Central memory CD8-positive, alpha-beta T cell (primary cell): ENCODE measurements around the gene FKBP1B.
"Not testable (repeated sequence)": the region's sequence is repeated elsewhere in the genome, so short reads cannot be mapped to it uniquely, and the experiment has no call there.

Experiments used
- ATAC-seq: fragments of 150-1000 bp; cut with Tn5 transposase; replicated peaks from 2 replicates; pipeline ENCODE4 v1.10.0; 2022; ENCODE audit warnings: mild to moderate bottlenecking, moderate FRiP score, moderate number of reproducible peaks; ENCODE audit not compliant: poor library complexity, severe bottlenecking; ENCODE audit errors: extremely low read depth
- DNase-seq, 2 donors: peaks; one replicate each; pipeline ENCODE4 v3.0.0; 2021; ENCODE audit warnings: low spot score in 2 of 2
- H3K27ac Mint-ChIP-seq: one replicate; pipeline ENCODE4 v1.8.0; 2022; ENCODE audit warnings: low read depth, mild to moderate bottlenecking, moderate library complexity, mixed read lengths
- H3K27me3 Mint-ChIP-seq: one replicate; pipeline ENCODE4 v1.8.0; 2022; ENCODE audit warnings: mixed read lengths
- H3K36me3 Mint-ChIP-seq: one replicate; pipeline ENCODE4 v1.8.0; 2022; ENCODE audit warnings: mild to moderate bottlenecking, moderate library complexity, mixed read lengths; ENCODE audit not compliant: insufficient read depth
- H3K4me1 Mint-ChIP-seq: one replicate; pipeline ENCODE4 v1.8.0; 2022; ENCODE audit warnings: mixed read lengths
- H3K4me3 Mint-ChIP-seq: one replicate; pipeline ENCODE4 v1.8.0; 2022; ENCODE audit warnings: mild to moderate bottlenecking, moderate library complexity, mixed read lengths
- H3K9me3 Mint-ChIP-seq: one replicate; pipeline ENCODE4 v1.8.0; 2022; ENCODE audit warnings: mixed read lengths

The FKBP1B gene

DNA sequence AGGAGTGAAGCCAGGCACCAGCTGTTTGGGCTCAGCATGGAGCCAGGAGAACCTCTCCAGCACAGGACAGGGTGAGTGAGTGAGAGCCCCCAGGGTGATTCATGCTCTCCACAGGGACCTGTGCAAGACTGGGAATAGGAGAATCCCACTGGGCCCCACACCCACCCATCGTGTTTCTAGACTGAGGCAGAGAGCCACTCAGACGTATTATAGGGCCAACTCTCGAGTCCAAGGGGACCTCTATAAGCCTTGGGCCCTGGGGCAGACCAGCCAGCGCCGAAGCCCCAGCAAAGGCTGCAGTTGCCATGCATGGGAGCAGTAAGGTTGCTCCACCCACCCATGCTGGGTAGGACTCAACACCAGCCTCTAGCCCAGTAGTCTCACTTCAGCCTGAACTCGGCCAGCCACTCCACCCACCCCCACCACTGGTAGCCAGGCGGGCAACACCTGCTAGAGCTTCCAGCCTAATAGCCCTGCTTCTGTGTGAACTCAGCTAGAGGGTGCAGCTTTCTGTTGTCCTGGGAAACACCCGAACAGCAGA lies 54.6 kb downstream of the FKBP1B start:
- Mint-ChIP-seq H3K36me3 (no peaks in the 10 kb centered on the region), H3K27ac (no peak overlapping the region), H3K9me3 (peaks cover 17% of the 10 kb centered on the region), H3K4me1 (no peaks in the 10 kb centered on the region), H3K4me3 (no peak overlapping the region), H3K27me3 (no peaks in the 10 kb centered on the region)
- no peak for ATAC-seq
- DNase-seq, result no peak

DNA sequence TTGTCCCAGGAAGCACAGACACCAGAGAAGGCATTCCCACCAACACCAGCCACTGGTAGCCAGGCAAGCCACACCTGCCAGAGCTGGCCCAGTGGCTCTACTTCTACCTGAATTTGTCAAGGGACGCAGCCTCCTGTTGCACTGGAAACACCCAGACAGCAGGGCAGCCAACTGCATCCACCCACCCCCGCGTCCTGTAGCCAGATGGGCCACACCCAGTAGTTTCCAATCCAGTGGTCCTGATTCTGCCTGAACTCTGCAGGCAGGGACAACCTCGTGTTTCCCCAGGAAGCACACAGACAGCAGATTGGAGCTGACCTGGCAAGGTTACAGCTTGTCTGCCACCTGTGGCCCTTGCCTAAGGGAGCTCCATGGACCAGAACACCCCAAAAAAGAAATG lies 55.4 kb downstream of the FKBP1B start:
- Mint-ChIP-seq H3K27me3 (no peaks in the 10 kb centered on the region), H3K4me1 (no peaks in the 10 kb centered on the region), H3K4me3 (no peak overlapping the region), H3K36me3 (no peaks in the 10 kb centered on the region), H3K9me3 (peaks cover 15% of the 10 kb centered on the region), H3K27ac (no peak overlapping the region)
- ATAC-seq (no peak), DNase-seq (no peak)

DNA sequence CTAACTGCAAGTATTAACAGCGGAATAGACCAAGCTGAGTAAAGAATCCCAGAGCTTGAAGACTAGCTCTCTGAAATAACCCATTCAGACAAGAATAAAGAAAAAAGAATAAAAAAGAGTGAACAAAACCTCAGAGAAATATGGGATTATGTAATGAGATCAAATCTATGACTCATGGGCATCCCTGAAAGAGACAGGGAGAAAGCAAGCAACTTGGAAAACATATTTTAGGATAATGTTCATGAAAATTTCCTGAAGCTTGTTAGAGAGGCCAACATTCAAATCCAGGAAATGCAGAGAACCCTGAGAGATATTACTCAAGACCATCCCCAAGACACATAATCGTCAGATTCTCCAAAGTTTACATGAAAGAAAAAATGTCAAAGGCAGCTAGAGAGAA lies 56.3 kb downstream of the FKBP1B start:
- DNase-seq (no peak), ATAC-seq (no peak)
- H3K27ac Mint-ChIP-seq, result no peak overlapping the region
- H3K9me3 Mint-ChIP-seq, result peaks cover 10% of the 10 kb centered on the region
- no peaks in the 10 kb centered on the region for H3K27me3 Mint-ChIP-seq
- no peaks in the 10 kb centered on the region for H3K36me3 Mint-ChIP-seq
- no peaks in the 10 kb centered on the region for H3K4me1 Mint-ChIP-seq
- no peak overlapping the region for H3K4me3 Mint-ChIP-seq

DNA sequence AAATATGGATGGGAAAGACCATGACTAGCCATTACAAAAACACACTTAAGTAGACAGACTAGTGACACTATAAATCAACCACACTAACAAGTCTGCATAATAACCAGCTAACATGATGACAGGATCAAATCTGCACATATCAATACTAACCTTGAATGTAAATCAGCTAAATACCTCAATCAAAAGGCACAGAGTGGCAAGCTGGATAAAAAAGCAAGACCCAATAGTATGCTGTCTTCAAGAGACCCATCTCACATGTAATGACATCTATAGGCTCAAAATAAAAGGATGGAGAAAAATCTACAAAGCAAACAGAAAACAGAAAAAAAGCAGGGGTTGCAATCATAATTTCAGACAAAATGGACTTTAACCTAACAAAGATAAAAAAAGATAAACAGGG lies 57.2 kb downstream of the FKBP1B start:
- ATAC-seq, result no peak
- no peaks in the 10 kb centered on the region for H3K4me1 Mint-ChIP-seq
- H3K9me3 Mint-ChIP-seq, result peaks cover 10% of the 10 kb centered on the region
- H3K4me3 Mint-ChIP-seq, result no peak overlapping the region
- H3K27me3 Mint-ChIP-seq, result no peaks in the 10 kb centered on the region
- DNase-seq, result no peak
- no peak overlapping the region for H3K27ac Mint-ChIP-seq
- no peaks in the 10 kb centered on the region for H3K36me3 Mint-ChIP-seq

DNA sequence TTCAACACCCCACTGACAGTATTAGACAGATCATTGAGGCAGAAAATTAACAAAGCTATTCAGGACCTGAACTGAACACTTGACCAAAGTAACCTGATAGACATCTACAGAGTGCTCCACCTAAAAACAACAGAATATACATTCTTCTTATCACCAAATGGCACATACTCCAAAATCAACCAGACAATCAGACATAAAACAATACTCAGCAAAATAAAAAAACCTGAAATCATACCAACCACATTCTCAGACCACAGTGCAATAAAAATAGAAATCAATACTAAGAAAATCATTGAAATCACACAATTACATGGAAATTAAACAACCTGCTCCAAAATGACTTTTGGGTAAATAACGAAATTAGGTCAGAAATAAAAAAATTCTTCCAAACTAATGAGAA lies 57.8 kb downstream of the FKBP1B start:
- no peak for DNase-seq
- H3K4me1 Mint-ChIP-seq, result no peaks in the 10 kb centered on the region
- ATAC-seq, result no peak
- H3K27ac Mint-ChIP-seq, result no peak overlapping the region
- peaks cover 10% of the 10 kb centered on the region for H3K9me3 Mint-ChIP-seq
- H3K4me3 Mint-ChIP-seq, result no peak overlapping the region
- H3K27me3 Mint-ChIP-seq, result no peaks in the 10 kb centered on the region
- H3K36me3 Mint-ChIP-seq, result no peaks in the 10 kb centered on the region

DNA sequence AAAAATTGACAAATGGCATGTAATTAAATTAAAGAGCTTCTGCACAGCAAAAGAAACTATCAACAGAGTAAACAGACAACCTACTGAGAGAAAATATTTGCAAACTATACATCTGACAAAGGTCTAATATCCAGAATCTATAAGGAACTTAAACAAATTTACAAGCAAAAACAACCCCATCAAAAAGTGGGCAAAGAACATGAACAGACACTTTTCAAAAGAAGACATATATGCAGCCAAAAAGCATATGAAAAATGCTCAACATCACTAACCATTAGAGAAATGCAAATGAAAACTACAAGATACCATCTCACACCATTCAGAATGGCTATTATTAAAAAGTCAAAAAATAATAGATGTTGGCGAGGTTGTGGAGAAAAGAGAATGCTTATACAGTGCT lies 59.9 kb downstream of the FKBP1B start:
- H3K4me3 Mint-ChIP-seq, H3K9me3 Mint-ChIP-seq, H3K27ac Mint-ChIP-seq, H3K27me3 Mint-ChIP-seq, H3K4me1 Mint-ChIP-seq, H3K36me3 Mint-ChIP-seq, ATAC-seq, DNase-seq: not testable (repeated sequence)

DNA sequence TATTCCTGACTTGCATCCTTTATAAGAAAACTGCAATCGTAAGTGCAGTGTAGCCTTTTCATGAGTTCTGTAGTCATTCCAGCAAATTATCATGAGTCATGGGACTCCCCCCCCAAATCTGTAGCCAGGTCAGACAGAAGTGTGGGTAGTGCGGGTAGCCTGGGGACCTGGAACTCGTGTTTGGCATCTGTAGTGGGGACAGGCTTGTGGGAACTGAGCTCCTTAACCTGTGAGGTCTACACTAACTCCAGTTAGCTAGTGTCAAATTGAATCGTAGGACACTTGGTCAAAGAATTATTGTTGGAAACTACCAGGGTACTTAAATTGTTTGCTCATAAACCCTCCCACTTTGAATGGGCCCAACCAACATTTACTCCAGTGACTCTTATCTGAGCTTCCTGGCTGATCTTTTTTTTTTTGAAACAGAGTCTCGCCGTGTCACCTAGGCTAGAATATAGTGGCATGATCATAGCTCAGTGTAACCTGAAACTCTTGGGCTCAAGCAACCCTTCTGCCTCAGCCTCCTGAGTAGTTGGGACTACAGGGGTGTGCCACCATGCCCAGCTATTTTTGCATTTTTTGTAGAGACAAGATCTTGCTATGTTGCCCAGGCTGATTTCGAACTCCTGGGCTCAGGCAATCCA lies 61.2 kb downstream of the FKBP1B start:
- H3K27ac Mint-ChIP-seq, result no peak overlapping the region
- H3K4me3 Mint-ChIP-seq, result no peak overlapping the region
- H3K4me1 Mint-ChIP-seq, result no peaks in the 10 kb centered on the region
- no peaks in the 10 kb centered on the region for H3K27me3 Mint-ChIP-seq
- ATAC-seq (no peak), DNase-seq (no peak)
- no peaks in the 10 kb centered on the region for H3K36me3 Mint-ChIP-seq
- peaks cover 10% of the 10 kb centered on the region for H3K9me3 Mint-ChIP-seq

DNA sequence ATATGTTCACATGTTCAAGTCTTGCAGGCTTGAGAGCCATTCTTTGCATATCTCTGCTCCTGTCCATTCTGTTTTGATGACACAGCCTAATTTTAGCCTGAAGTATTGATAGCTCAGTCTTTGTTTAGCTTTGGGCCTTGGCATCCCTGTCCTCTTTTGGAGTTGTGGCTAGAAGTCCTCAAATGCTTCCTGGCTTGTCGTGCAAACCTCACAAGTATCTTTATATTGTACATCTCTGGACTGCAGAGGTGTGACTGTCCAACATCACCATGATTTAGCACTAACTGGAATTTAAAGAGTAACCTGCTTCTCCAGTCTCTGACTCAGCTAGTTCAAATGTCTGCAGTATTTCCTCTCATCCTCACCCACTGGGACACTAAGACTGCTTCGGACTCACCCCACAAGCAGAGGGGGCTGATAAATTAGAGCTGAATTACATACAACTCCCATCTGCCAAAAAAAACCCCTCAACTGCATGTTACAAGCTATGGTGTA lies 61.9 kb downstream of the FKBP1B start:
- no peaks in the 10 kb centered on the region for H3K36me3 Mint-ChIP-seq
- H3K4me1 Mint-ChIP-seq, result no peaks in the 10 kb centered on the region
- peak overlapping the region; percentile 44 for H3K27ac Mint-ChIP-seq
- H3K9me3 Mint-ChIP-seq, result peaks cover 10% of the 10 kb centered on the region
- no peaks in the 10 kb centered on the region for H3K27me3 Mint-ChIP-seq
- no peak for ATAC-seq
- DNase-seq, result no peak
- H3K4me3 Mint-ChIP-seq, result no peak overlapping the region
